Measurements from ENCODE around the gene PLA2G4B.
A peak's percentile ranks its signal among the peaks of the same experiment; 100 is the strongest.
"Not testable (repeated sequence)": the region's sequence is repeated elsewhere in the genome, so short reads cannot be mapped to it uniquely, and the experiment has no call there.

PLA2G4B gene

DNA sequence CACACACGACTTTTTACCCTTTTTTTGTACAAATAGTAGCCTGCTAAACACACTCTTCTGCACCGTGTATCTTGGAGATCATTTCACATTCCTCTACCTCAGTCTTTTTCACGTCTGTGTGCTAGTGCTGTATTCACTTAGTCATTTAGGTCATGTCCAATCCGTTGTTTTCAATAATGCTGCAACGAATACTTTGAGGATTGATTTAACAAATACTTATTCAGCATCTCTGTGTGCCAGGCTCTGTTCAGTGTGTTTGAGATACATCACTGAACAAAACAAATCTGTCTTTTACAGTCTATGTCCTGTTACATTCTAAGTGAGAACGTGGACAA is 9.9 kb upstream of the PLA2G4B start:
- FAIRE-seq = no peak
- TF ChIP-seq POLR2AphosphoS5 (IDR thresholded peaks at IDR 0.05; ENCODE audit: low read depth, low read length) (no peak), POLR2A (IDR thresholded peaks at IDR 0.05; ENCODE audit: low read depth, low read length) (no peak), TAF1 (IDR thresholded peaks at IDR 0.05; ENCODE audit: borderline replicate concordance, low read depth, low read length) (no peak)
- no peak for DNase-seq (ENCODE audit: insufficient read length)

DNA sequence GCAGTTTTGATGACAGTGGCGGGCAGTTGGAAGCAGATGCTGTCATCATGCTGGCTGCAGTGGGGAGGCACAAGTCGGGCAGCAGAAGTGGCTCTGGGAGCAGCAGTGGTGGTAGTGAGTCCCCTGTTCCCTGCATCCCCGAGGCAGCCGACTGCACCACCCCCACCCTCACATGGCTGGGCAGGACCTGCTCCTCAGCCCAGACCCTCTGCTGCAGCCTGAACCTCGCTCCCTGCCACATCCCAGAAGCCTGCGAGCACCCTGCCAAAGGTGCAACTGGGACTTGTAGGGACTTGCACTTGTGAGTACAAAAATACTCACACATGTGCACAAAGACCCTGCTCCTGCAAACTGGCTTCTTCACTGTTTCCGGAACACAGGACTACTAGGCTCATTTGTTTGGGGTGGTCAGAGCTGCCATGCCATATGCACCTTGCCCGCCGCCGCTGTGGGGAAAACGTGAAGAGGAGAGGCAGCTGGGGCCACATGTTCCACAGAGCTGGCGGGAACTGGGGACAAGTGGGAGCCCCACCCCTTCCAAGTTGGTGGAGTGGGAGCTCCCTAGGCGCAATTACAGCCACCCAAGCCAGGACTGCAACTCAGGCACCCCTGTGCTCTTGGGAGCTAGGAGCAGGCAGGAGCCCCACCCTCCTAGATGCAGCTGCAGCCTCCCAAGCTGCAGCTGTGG is 8.5 kb upstream of the PLA2G4B start:
- FAIRE-seq (no peak), DNase-seq (ENCODE audit: insufficient read length) (no peak)
- TF ChIP-seq POLR2AphosphoS5 (IDR thresholded peaks at IDR 0.05; ENCODE audit: low read depth, low read length) (no peak), TAF1 (IDR thresholded peaks at IDR 0.05; ENCODE audit: borderline replicate concordance, low read depth, low read length) (no peak), POLR2A (IDR thresholded peaks at IDR 0.05; ENCODE audit: low read depth, low read length) (no peak)

DNA sequence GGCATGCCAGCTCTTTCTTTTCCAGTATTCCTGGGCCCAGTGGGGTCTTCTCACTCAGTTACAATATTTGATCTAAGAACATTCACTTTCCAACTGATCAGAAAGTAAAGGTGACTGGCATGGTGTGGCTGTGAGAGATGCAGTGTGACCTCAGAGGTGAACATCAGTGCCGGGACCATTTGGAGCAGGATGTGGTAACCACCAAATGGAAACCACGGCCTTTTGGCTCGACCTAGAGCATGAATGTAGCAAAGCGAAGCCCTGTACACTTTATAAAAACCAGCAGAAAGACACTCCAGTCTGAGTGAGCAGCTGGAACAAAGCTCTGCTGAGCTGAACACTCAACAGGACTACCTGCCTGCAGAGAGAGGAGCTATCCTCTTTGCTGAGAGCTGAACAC is 7.4 kb upstream of the PLA2G4B start:
- not testable (repeated sequence) for DNase-seq (ENCODE audit: insufficient read length); FAIRE-seq

DNA sequence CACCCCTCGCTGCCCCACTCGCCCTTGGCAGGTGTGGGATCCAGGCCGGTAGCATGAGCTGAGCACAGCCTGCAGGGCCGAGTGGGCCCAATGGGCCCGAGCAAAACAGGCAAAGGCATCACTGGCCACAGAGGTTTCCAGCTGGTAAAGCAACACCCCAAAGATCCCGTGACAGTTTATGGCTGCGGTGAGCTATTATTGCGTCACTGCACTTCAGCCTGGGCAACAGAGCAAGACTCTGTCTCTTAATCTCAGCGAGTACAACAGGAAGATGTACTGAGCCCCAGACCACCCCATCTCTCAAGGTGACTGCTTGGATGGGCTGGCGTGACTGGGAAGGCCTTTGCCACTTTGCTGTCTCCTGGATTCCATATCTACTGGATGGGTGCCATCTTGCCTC is 6.4 kb upstream of the PLA2G4B start:
- no peak for FAIRE-seq
- TF ChIP-seq POLR2AphosphoS5 (IDR thresholded peaks at IDR 0.05; ENCODE audit: low read depth, low read length) (no peak), TAF1 (IDR thresholded peaks at IDR 0.05; ENCODE audit: borderline replicate concordance, low read depth, low read length) (no peak), POLR2A (IDR thresholded peaks at IDR 0.05; ENCODE audit: low read depth, low read length) (no peak)
- no peak for DNase-seq (ENCODE audit: insufficient read length)

DNA sequence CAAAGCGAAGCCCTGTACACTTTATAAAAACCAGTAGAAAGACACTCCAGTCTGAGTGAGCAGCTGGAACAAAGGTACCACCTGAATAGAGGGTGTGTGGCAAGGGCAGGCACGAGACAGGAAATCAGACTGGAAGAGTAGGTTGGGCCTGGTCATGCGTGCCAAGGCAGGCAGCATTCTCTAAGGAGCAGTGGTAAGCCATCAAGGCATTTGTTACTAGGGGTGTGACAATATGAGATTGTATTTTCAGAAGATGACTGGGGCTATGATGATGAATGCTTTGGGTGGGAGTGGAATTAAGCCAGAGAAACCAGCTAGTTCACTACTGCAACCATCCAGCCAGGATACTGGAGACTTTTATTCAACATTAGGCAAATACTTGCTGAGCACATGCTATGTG is 5.8 kb upstream of the PLA2G4B start:
- FAIRE-seq (peak; percentile 5), DNase-seq (ENCODE audit: insufficient read length) (no peak)
- TF ChIP-seq POLR2AphosphoS5 (IDR thresholded peaks at IDR 0.05; ENCODE audit: low read depth, low read length) = no peak
- TF ChIP-seq TAF1 (IDR thresholded peaks at IDR 0.05; ENCODE audit: borderline replicate concordance, low read depth, low read length) = no peak
- no peak for TF ChIP-seq POLR2A (IDR thresholded peaks at IDR 0.05; ENCODE audit: low read depth, low read length)

DNA sequence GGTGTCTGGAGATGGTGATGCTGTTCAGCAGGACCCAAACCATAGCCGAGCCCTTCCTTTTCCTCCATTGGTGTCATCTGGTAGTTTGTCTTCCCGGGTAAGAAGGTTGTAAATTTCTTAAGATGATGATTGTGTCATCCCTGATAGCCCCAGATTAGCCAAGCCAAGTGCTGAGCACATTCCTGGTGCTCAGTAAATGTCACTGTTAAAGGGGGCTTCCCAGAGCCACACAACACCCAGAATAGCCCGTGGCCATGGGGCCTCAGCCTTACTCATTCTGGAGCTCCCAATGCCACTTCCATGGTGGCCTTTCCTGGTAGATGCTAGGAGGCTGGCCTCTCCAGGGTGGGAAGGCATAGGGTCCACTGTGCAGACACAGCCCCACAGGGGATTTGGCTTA is 4.6 kb upstream of the PLA2G4B start:
- TF ChIP-seq POLR2A (IDR thresholded peaks at IDR 0.05; ENCODE audit: low read depth, low read length) (no peak), TAF1 (IDR thresholded peaks at IDR 0.05; ENCODE audit: borderline replicate concordance, low read depth, low read length) (no peak), POLR2AphosphoS5 (IDR thresholded peaks at IDR 0.05; ENCODE audit: low read depth, low read length) (no peak)
- FAIRE-seq = no peak
- DNase-seq (ENCODE audit: insufficient read length) = no peak

DNA sequence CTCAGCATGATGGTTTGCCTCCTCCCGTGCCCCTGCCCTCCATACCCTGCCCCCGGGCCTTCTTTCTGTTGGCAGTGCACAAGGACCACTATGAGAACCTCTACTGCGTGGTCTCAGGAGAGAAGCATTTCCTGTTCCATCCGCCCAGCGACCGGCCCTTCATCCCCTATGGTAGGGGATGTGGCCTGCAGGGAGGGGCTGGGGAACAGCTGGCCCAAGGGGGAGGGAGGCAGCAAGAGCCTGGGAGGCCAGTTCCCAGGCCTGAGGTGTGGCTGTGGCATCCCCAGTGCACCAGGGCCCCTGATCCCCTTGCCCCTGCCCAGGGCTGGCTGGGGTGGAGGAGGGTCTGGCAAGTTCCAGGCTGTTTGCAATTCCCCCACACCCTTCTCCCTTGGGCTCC is 2.6 kb upstream of the PLA2G4B start:
- TF ChIP-seq TAF1 (IDR thresholded peaks at IDR 0.05; ENCODE audit: borderline replicate concordance, low read depth, low read length) (no peak), POLR2AphosphoS5 (IDR thresholded peaks at IDR 0.05; ENCODE audit: low read depth, low read length) (no peak)
- FAIRE-seq (no peak), DNase-seq (ENCODE audit: insufficient read length) (no peak)

DNA sequence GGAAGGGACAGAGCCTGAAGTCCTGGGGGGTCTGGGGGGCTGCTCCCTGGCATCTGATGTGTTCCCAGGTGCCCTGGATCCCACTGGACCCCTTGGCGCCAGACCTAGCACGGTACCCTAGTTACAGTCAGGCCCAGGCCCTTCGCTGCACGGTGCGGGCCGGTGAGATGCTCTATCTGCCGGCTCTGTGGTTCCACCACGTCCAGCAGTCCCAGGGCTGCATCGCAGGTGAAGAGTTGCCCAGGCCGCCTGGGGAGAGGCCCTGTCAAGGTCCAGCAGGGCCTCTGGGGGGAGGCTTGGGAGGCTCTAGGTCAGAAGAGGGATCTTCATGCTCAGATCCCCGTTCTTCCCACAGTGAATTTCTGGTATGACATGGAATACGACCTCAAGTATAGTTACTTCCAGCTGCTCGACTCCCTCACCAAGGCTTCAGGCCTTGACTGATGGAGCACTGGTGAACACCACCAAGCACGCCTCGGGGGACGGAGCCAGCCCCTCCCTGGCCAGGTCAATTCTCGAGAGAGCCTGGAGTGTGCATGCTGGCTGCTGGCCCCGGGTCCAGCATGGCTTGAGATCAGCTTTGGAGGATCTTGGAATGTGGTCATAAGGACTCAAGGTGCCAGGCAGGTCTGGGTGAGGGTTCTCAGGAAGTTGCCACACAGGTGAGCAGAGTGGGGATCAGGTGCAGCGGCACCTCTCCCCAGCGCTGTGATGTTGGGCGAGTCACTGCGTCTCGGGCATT is 1.8 kb upstream of the PLA2G4B start:
- no peak for TF ChIP-seq POLR2A (IDR thresholded peaks at IDR 0.05; ENCODE audit: low read depth, low read length)
- TF ChIP-seq POLR2AphosphoS5 (IDR thresholded peaks at IDR 0.05; ENCODE audit: low read depth, low read length) = no peak
- no peak for TF ChIP-seq TAF1 (IDR thresholded peaks at IDR 0.05; ENCODE audit: borderline replicate concordance, low read depth, low read length)
- DNase-seq (ENCODE audit: insufficient read length) = no peak
- FAIRE-seq = no peak

DNA sequence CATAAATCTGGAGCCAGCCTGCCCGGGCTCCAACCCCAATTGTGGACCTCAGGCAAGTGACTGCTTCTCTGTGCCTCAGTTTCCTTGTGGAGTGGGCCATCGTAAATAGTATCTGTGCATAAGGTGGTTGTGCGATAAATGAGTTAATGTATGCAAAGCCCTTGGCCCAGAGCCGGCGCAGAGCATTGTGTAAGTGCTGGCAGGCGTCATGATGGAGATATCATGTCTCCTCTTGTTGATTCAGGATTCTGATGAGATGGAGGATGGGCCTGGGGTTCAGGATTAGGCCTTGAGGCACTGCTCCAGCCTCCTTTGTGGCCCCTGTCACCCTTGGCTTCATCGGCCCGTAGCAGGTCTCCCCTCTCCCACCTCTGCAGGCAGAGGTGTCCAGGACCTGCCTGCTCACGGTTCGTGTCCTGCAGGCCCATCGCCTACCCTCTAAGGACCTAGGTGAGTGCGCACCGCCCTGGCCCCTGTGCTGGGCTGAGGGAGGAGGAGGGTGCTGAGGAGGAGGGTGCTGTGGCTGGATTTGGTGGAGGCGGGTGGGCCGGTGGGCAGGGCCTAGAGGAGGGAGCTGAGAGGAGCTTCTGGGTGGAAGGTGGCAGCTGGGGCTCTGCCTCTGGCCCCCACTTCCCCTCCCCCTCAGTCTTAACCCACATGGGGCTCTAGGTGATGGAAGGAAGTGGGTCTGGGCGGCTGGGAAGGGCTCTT is 1.3 kb downstream of the PLA2G4B start:
- no peak for FAIRE-seq
- TF ChIP-seq POLR2AphosphoS5 (IDR thresholded peaks at IDR 0.05; ENCODE audit: low read depth, low read length) = no peak
- TF ChIP-seq POLR2A (IDR thresholded peaks at IDR 0.05; ENCODE audit: low read depth, low read length) = no peak
- TF ChIP-seq TAF1 (IDR thresholded peaks at IDR 0.05; ENCODE audit: borderline replicate concordance, low read depth, low read length) = no peak
- DNase-seq (ENCODE audit: insufficient read length) = no peak

DNA sequence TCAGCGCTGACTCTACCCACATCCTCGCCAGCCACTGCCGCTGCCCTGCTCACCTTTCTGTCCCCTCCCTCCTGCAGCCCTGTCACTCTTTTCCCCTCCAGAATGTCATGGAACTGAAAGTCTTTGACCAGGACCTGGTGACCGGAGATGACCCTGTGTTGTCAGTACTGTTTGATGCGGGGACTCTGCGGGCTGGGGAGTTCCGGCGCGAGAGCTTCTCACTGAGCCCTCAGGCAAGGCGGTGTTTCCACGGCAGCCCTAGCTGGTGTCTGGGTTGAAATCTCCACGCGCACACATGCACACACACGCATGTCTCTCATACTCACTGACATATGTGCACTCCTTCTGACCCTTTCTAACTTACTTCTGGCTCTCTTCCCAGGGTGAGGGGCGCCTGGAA is 2.0 kb downstream of the PLA2G4B start:
- no peak for DNase-seq (ENCODE audit: insufficient read length)
- TF ChIP-seq POLR2AphosphoS5 (IDR thresholded peaks at IDR 0.05; ENCODE audit: low read depth, low read length) = no peak
- TF ChIP-seq POLR2A (IDR thresholded peaks at IDR 0.05; ENCODE audit: low read depth, low read length) = no peak
- TF ChIP-seq TAF1 (IDR thresholded peaks at IDR 0.05; ENCODE audit: borderline replicate concordance, low read depth, low read length) = no peak
- no peak for FAIRE-seq

DNA sequence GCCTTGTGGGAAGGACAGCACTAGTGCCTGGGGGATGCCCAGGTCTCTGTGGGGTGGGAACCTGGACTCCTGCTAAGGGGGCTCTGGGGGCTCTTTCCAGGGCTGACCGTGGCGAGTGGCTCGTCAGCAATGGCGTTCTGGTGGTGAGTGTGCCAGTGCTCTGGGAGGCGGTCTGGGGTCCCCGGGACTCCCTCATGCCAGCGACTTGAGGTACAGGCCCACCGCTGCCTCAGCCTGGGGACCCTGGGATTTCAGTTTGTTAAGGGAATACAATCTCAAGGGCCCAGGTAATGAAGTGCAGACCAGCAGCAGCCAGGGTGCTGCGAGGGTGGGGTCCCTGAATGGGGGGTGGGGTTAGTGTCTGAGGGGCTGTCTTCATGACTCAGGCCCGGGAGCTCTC is 2.5 kb downstream of the PLA2G4B start:
- FAIRE-seq (no peak), DNase-seq (ENCODE audit: insufficient read length) (no peak)
- TF ChIP-seq POLR2AphosphoS5 (IDR thresholded peaks at IDR 0.05; ENCODE audit: low read depth, low read length) (no peak), POLR2A (IDR thresholded peaks at IDR 0.05; ENCODE audit: low read depth, low read length) (no peak), TAF1 (IDR thresholded peaks at IDR 0.05; ENCODE audit: borderline replicate concordance, low read depth, low read length) (no peak)

DNA sequence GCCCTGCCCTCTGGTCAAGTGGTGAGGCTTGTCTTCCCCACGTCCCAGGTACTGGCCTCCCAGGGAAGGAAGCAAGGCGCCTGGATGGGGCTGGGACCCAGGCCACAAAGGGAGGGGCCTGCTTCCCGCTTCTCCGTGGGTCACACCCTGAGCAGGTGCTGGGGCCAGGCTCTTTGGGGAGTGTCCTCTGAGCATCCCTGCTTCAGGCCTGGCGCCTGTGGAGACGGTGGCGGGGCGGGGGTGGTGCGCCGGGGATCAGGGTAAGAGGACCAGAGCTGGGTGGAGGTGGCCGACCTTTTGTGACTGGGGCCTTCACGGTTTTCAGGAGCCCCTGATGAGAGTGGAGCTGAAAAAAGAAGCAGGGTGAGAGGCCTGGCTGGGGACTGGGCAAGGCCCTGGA is 3.6 kb downstream of the PLA2G4B start:
- no peak for DNase-seq (ENCODE audit: insufficient read length)
- no peak for FAIRE-seq
- TF ChIP-seq POLR2AphosphoS5 (IDR thresholded peaks at IDR 0.05; ENCODE audit: low read depth, low read length) = no peak
- no peak for TF ChIP-seq POLR2A (IDR thresholded peaks at IDR 0.05; ENCODE audit: low read depth, low read length)
- TF ChIP-seq TAF1 (IDR thresholded peaks at IDR 0.05; ENCODE audit: borderline replicate concordance, low read depth, low read length) = no peak

Measured in GM12892 (cell line).